ENCODE data around the gene ADGRG4. TPM values are rescaled to one million over a fixed set of nuclear protein-coding genes. Genes with fewer than 3 reads are reported as not detected.

The ADGRG4 gene
- polyA plus RNA-seq, 4 donors: 0.04 TPM; not detected in 3

DNA sequence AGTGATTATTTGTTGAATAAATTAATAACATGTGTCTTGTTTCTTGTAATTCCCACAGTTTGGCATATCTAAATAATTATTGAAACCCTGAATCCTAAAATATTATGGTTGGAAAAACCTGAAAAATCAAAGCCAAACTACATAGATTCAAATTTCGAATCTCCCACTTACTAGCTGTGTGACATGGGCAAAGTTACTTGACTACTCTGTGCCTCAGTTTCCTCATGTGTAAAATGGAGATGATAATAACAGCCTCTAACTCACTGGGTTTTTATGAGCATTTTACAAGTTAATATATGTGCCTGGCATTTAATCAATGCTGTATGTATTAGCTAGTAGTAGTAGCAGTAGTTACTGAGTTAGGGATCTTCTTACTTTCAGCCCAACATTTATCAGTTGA is 152.4 kb downstream of the ADGRG4 start:
- DNase-seq (ENCODE audit: low read depth in 4 of 4, low spot score in 3 of 4): no peak

DNA sequence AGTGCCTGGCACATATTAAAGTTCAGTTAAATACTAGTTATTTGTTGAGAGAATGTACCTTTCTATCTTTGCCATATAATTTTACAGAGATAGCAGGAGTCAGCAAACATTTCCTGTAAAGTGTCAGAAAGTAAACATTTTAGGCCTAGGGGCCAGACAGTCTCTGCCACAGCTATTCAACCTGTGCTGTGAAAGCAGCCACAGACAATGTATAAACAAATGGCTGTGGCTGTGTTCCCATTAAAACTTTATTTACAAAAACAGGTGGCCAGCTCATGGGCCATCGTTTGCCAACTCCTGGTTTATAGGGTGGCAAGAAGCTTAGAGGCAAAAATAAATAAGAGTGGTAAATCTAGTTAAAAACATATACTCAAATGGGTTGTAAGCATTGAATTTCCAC is 153.0 kb downstream of the ADGRG4 start:
- DNase-seq (ENCODE audit: low read depth in 4 of 4, low spot score in 3 of 4): no peak

DNA sequence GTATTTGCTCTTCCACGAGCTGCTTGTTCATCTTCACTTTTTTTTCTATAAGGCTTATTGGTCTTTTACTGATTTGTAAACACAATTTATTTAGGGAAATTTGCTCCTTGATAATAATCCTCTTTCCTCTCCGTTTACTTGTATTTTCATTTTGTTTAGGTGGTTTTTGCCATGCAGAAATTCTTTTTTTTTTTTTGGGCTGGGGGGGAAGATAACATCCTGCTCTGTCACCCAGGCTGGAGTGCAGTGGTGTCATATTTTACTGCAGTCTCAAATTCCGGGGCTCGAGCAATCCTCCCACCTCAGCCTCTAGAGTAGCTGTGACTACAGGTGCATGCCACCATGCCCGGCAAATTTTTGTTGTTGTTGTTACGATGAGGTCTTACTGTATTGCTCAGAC is 155.4 kb downstream of the ADGRG4 start:
- no peak for DNase-seq (ENCODE audit: low read depth in 4 of 4, low spot score in 3 of 4)

DNA sequence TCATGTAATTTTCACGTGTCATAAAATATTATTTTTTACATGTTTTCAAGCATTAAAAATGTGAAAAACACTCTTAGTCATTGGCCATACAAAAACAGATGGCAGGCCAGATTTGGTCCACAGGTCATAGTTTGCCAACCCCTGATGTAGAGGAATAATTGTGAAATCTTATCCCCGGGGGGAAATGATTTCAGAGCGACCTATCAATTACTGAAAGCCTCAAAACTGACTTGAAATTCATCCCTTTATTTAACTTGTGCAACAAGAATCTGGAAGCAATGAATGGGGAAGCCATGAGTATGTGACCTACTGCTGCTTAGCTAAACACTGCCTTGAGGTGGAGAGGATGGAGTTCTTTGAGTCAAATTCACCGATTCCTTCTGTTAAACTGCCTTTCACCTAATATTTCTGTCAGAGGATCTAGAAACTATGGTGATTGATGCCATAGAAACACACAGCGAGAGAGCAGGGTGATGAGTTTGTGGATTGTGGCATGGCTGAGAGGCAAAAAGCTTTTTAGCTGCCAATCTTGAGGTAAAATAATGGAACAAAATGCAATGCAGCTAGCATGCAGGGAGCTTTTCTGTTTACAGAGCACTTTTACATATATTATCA is 156.6 kb downstream of the ADGRG4 start:
- no peak for DNase-seq (ENCODE audit: low read depth in 4 of 4, low spot score in 3 of 4)

DNA sequence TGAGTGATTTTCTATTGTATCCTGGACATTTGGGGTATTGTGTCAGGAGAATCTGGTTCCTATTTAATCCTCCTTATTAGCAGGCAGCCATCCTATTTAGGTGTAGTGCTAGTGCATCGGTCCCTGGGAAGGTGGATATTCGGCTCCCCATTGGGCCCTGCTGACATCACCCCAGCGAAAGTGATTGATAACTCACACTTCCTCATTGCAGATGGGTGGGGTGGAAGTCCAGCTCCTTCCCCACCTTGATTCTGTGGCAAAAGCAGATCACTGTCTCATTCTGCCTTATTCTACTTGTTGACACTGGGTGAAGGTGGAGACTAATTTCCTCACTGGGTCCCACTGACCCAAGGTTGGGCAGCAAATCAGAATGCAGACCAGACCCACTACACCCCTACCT is 163.8 kb downstream of the ADGRG4 start:
- DNase-seq (ENCODE audit: low read depth in 4 of 4, low spot score in 3 of 4): no peak

Other genes with a start within 250 kb of the ADGRG4 start
- 100 to 1,000 TPM in 1 of 4 donors, 10 to 100 TPM in 3; 53.1 to 206 (median 77.2) TPM for gene FHL1, start 153.4 kb upstream of the ADGRG4 start, polyA plus RNA-seq (ENCODE audit: insufficient read length in 4 of 4)
- gene MAP7D3, start 49.6 kb upstream of the ADGRG4 start, polyA plus RNA-seq (ENCODE audit: insufficient read length in 4 of 4): 10 to 100 TPM; 15.4 to 19.2 (median 16.8) TPM
- under 1 TPM in 3 of 4 donors, not detected in 1; 0.06 to 0.16 (median 0.12) TPM for gene BRS3, start 187.0 kb downstream of the ADGRG4 start, polyA plus RNA-seq (ENCODE audit: insufficient read length in 4 of 4)
- gene HTATSF1, start 196.6 kb downstream of the ADGRG4 start, polyA plus RNA-seq (ENCODE audit: insufficient read length in 4 of 4): 100 to 1,000 TPM; 101 to 140 (median 115) TPM
- 10 to 100 TPM in 2 of 4 donors, 1 to 10 TPM in 1, under 1 TPM in 1; 0.30 to 16.2 (median 9.7) TPM for gene VGLL1, start 231.3 kb downstream of the ADGRG4 start, polyA plus RNA-seq (ENCODE audit: insufficient read length in 4 of 4)